ENCODE results near the gene SEMA3F.

GRCh38 chr3:50139308-50139707 lies 15.8 kb upstream of the SEMA3F start:
- no peak for TF ChIP-seq CTCF (IDR thresholded peaks at IDR 0.05)
- TF ChIP-seq ZFX (IDR thresholded peaks at IDR 0.05; ENCODE audit: borderline replicate concordance) = no peak
